PC-3 (cell line): Measurements from ENCODE around the gene C10orf71. TPM values are rescaled to one million over a fixed set of nuclear protein-coding genes. Genes with fewer than 3 reads are reported as not detected.

ENCODE experiments used
- ATAC-seq: fragments of 200-7000 bp; cut with Tn5 transposase; 2 replicates; pipeline ENCODE4 v1.9.1; 2020; ENCODE audit warnings: mild to moderate bottlenecking, moderate library complexity
- BruUV-seq: library from RNA; stranded (reverse); fragments of 400-500 nt; replicated peaks from 2 replicates; lab custom pipeline; 2021; lab: Mats Ljungman, UMichigan
- CTCF ChIA-PET: fragments of 300-600 bp; sonication (Branson Sonifier 250); formaldehyde crosslinking; loops from one replicate; lab custom pipeline; 2022; ENCODE audit warnings: antibody characterized with exemption; lab: Charles Lee
- POLR2A ChIA-PET: fragments of 300-600 bp; sonication (Branson Sonifier 250); formaldehyde crosslinking; loops from one replicate; lab custom pipeline; 2022; ENCODE audit warnings: antibody characterized with exemption; ENCODE audit not compliant: unreplicated experiment; lab: Charles Lee
- DNase-seq: peaks from one replicate; pipeline ENCODE4 v3.0.0-alpha.2; 2015
- H2AFZ ChIP-seq: fragments of 300-600 bp; sonication (generic); 2 replicates; pipeline ENCODE4 v1.6.0; 2016; ENCODE audit warnings: antibody characterized with exemption, low read length
- H3F3A ChIP-seq: fragments of 300-600 bp; sonication (generic); one replicate; pipeline ENCODE4 v1.6.0; 2017; ENCODE audit warnings: antibody characterized with exemption, low read length, control low read depth, mild to moderate bottlenecking; ENCODE audit not compliant: unreplicated experiment
- H3K27ac ChIP-seq: fragments of 300-600 bp; sonication (generic); 2 replicates; pipeline ENCODE4 v1.5.1; 2016; ENCODE audit warnings: mild to moderate bottlenecking, low read length
- H3K27me3 ChIP-seq: fragments of 300-600 bp; sonication (generic); 2 replicates; pipeline ENCODE4 v1.6.1; 2016; ENCODE audit warnings: low read length, mixed read lengths
- H3K36me3 ChIP-seq: fragments of 300-600 bp; sonication (generic); 2 replicates; pipeline ENCODE4 v1.6.1; 2016; ENCODE audit warnings: low read depth, mixed run types, low read length, mixed read lengths
- H3K4me1 ChIP-seq: fragments of 300-600 bp; sonication (generic); 2 replicates; pipeline ENCODE4 v1.5.1; 2016; ENCODE audit warnings: low read length; ENCODE audit not compliant: insufficient read depth
- H3K4me2 ChIP-seq: fragments of 300-600 bp; sonication (generic); 2 replicates; pipeline ENCODE4 v1.6.0; 2016; ENCODE audit warnings: low read length
- H3K4me3 ChIP-seq: fragments of 300-600 bp; sonication (generic); 2 replicates; pipeline ENCODE4 v1.5.1; 2016; ENCODE audit warnings: mild to moderate bottlenecking, low read length, mixed read lengths
- H3K79me2 ChIP-seq: fragments of 300-600 bp; sonication (generic); 2 replicates; pipeline ENCODE4 v1.6.1; 2017; ENCODE audit warnings: low read length, mixed read lengths
- H3K9ac ChIP-seq: fragments of 300-600 bp; sonication (generic); 2 replicates; pipeline ENCODE4 v1.6.0; 2016; ENCODE audit warnings: mild to moderate bottlenecking, low read length
- H3K9me2 ChIP-seq: fragments of 300-600 bp; sonication (generic); replicated peaks from 2 replicates; pipeline ENCODE4 v1.6.1; 2016; ENCODE audit warnings: mixed run types, low read length, mixed read lengths
- H3K9me3 ChIP-seq: fragments of 300-600 bp; sonication (generic); 2 replicates; pipeline ENCODE4 v1.6.1; 2016; ENCODE audit warnings: low read length, mixed read lengths
- H4K20me1 ChIP-seq: fragments of 300-600 bp; sonication (generic); 2 replicates; pipeline ENCODE4 v1.6.1; 2016; ENCODE audit warnings: low read length, mixed read lengths
- EZH2 ChIP-seq: fragments of 300-600 bp; sonication (generic); IDR thresholded peaks from one replicate; pipeline ENCODE4 v1.6.1; 2017; ENCODE audit warnings: antibody characterized with exemption, mild to moderate bottlenecking, low read length; ENCODE audit not compliant: unreplicated experiment
- EZH2phosphoT487 ChIP-seq: fragments of 300-600 bp; sonication (generic); IDR thresholded peaks from 2 replicates; pipeline ENCODE4 v1.6.1; 2018; ENCODE audit warnings: mild to moderate bottlenecking, antibody characterized with exemption, low read length, borderline replicate concordance
- intact Hi-C: fragments of 100-400 bp; cut with micrococcal nuclease; formaldehyde crosslinking; loops from 2 replicates; pipeline ENCODE4 v1.9.0; 2023
- total RNA-seq: library from RNA; depleted of rRNA; stranded (reverse); fragments of >200 nt; gene quantifications from 2 replicates; pipeline ENCODE4 v1.2.3, GENCODE V29; 2014
- TF ChIP-seq, protein P1 (sequence below): fragments of 300-600 bp; sonication (generic); conservative IDR thresholded peaks from 2 replicates; pipeline ENCODE4 v1.5.1; 2017; ENCODE audit warnings: antibody characterized with exemption, low read depth, mild to moderate bottlenecking, low read length

C10orf71 gene
- total RNA-seq, 1 experiment from 2014 or later, result not detected

DNA sequence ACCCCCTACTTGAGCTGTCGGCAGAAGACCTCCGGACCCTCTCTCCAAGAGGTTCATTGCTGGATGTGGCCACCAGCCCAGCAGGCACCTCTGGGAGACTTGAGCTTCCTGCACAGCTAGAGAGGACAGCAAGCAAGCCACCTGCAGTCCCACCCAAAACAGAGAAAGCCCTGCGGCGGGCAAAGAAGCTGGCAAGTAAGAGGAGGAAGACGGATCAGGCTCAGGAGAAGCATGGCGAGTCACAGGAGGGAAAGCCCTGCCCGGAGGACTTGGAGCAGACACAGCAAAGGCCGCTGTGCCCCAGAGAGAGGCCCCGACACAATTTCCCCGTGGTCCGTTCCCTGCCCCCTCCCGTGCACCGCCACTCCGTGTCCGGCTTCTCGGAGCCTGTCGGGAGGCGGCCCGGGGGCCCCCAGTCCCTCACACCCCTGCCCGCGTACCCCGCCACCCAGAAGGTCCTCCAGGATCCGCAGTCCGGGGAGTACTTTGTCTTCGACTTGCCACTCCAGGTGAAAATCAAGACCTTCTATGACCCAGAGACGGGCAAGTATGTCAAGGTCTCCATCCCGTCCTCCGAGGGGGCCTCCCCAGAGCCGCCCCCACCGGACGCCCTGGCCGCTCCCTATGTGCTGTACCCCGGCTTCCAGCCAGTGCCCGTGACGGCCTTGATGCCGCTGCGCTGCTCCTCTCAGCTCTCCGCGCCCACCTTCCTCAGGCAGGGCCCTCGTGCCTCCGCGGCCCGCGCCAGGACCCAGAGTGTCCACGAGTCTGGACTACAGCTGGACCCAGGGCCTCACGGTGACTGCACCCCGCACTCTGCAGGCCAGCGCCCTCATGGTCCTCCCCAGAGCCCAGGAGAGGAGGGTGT lies 27.2 kb downstream of the C10orf71 start:
- H3K27ac ChIP-seq, result no peak overlapping the region

GRCh38 chr10:49327036-49327813 lies 28.3 kb downstream of the C10orf71 start:
- H3K27me3 ChIP-seq, result peaks cover 92% of the 10 kb centered on the region
- no peaks in the 10 kb centered on the region for H3K79me2 ChIP-seq
- no peak overlapping the region for H2AFZ ChIP-seq
- DNase-seq, result no peak
- no peaks in the 10 kb centered on the region for H3K9me3 ChIP-seq
- H4K20me1 ChIP-seq, result no peaks in the 10 kb centered on the region
- no peak overlapping the region for H3K4me3 ChIP-seq
- no peaks in the 10 kb centered on the region for H3K4me1 ChIP-seq
- H3F3A ChIP-seq, result no peaks in the 10 kb centered on the region
- intact Hi-C loops, result loop anchor here (10.0 kb wide), 1 partner anchor 962 kb away; no protein-coding TSS in a partner anchor
- no TSS peak for BruUV-seq
- TF ChIP-seq, protein P1, sequence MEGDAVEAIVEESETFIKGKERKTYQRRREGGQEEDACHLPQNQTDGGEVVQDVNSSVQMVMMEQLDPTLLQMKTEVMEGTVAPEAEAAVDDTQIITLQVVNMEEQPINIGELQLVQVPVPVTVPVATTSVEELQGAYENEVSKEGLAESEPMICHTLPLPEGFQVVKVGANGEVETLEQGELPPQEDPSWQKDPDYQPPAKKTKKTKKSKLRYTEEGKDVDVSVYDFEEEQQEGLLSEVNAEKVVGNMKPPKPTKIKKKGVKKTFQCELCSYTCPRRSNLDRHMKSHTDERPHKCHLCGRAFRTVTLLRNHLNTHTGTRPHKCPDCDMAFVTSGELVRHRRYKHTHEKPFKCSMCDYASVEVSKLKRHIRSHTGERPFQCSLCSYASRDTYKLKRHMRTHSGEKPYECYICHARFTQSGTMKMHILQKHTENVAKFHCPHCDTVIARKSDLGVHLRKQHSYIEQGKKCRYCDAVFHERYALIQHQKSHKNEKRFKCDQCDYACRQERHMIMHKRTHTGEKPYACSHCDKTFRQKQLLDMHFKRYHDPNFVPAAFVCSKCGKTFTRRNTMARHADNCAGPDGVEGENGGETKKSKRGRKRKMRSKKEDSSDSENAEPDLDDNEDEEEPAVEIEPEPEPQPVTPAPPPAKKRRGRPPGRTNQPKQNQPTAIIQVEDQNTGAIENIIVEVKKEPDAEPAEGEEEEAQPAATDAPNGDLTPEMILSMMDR, result no peak
- TF ChIP-seq EZH2 (no peak), EZH2phosphoT487 (no peak)
- H3K27ac ChIP-seq, result no peak overlapping the region
- no peak for ATAC-seq
- H3K36me3 ChIP-seq, result no peaks in the 10 kb centered on the region
- ChIA-PET CTCF (no interaction called here), POLR2A (interaction anchor here (0.6 kb wide), 1 partner anchor 252 kb away, joined by 8 read pairs; no protein-coding TSS in a partner anchor)
- H3K9ac ChIP-seq, result no peak overlapping the region
- no peak overlapping the region for H3K4me2 ChIP-seq
- no peaks in the 10 kb centered on the region for H3K9me2 ChIP-seq

More for the DNA sequence above, 27.2 kb downstream of the C10orf71 start:
- Histone ChIP-seq H3K9me2 (no peaks in the 10 kb centered on the region), H3K36me3 (no peaks in the 10 kb centered on the region), H3F3A (no peaks in the 10 kb centered on the region), H3K4me3 (no peak overlapping the region), H3K4me1 (no peaks in the 10 kb centered on the region), H3K9ac (no peak overlapping the region), H3K27me3 (peaks cover 93% of the 10 kb centered on the region), H3K4me2 (no peak overlapping the region), H3K79me2 (no peaks in the 10 kb centered on the region), H3K9me3 (no peaks in the 10 kb centered on the region), H2AFZ (no peak overlapping the region), H4K20me1 (no peaks in the 10 kb centered on the region)
- no peak for ATAC-seq
- no peak for DNase-seq
- TF ChIP-seq EZH2phosphoT487 (no peak), EZH2 (no peak)
- TF ChIP-seq, protein P1, result no peak
- ChIA-PET CTCF (no interaction called here), POLR2A (no interaction called here)
- intact Hi-C loops, result loop anchor here (10.0 kb wide), 1 partner anchor 961 kb away; no protein-coding TSS in a partner anchor
- BruUV-seq, result no TSS peak
